ENCODE data around the gene PTPRO. TPM values are rescaled to one million over a fixed set of nuclear protein-coding genes. Genes with fewer than 3 reads are reported as not detected.

PTPRO gene
- 1 to 10 TPM; 1.4 to 1.8 (median 1.6) TPM for total RNA-seq
- 0.20 TPM for polyA plus RNA-seq
- long read RNA-seq, donor 1, partial matches to known transcripts = 0 of 2 reads
- long read RNA-seq, donor 1, other reads (novel, unspliced or antisense) = 0 of 2 reads
- long read RNA-seq, donor 2 = 0 reads
- long read RNA-seq, donor 3, partial matches to known transcripts = 0 of 2 reads
- long read RNA-seq, donor 3, other reads (novel, unspliced or antisense) = 0 of 2 reads
- long read RNA-seq, donor 4, partial matches to known transcripts = 0 of 1 reads
- long read RNA-seq, donor 4, other reads (novel, unspliced or antisense) = 0 of 1 reads

DNA sequence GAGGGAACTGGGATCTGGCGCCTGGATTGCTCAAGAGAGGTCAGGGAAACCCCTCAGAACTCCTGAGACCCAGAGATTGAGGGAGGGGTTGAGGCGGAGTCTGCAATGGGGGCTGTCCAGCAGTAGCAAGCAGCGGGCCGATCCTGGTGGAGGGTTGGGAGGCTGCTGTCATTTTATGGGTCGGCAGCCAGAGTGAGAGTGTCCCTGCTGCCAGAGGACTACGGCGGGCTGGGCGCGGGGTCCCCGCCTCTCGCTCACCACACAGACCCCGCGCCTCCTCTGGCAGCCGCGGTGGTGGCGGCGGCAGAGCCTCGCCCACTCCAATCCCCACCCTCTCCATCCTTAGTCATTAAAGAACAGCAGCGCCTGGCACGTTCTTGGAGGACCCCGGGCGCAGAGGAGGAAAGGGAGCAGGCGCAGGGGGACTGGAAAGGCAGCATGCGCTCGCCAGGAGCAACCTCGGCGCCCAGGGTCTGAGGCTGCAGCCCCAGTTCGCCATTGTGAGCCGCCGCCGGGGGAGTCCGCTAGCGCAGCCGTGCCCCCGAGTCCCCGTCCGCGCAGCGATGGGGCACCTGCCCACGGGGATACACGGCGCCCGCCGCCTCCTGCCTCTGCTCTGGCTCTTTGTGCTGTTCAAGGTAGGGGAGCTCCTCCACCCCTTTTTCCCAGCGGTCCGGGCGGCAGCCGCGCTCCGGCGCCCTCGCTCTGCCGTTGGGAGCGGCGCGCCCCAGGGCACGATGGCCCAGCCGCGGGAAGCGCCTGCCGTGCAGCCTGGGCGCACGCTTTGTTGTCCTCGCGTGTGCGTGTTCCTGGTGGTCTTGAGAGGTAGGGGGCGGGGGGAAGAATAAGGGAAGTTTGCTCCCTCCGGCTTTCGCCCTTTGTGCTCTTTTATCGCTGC lies at the start of gene PTPRO:
PTPRO (plus strand) TSS at position 345 of the 898 bp plus-strand sequence.
- no peaks in the 10 kb centered on the region for H3K9me3 ChIP-seq (ENCODE audit: control insufficient read depth, low read length)
- WGBS = 1% methylated on average over 70 of the region's 70 CpGs
- DNase-seq (peak in 2 of 3 donors; percentile 35 to 56), ATAC-seq (peak; percentile 37 to 45)
- H3K4me1 ChIP-seq (ENCODE audit: control insufficient read depth, insufficient read depth, low read length) = no peaks in the 10 kb centered on the region
- no peak within 1 kb of the TSS for H3K27ac ChIP-seq (ENCODE audit: low read length)
- peak within 1 kb of the TSS; percentile 23 for H3K4me3 ChIP-seq (ENCODE audit: low read length)
- intact Hi-C loops (cut with DNase I) = no loop called here
- no peaks in the 10 kb centered on the region for H3K27me3 ChIP-seq (ENCODE audit: control insufficient read depth, insufficient read depth)

DNA sequence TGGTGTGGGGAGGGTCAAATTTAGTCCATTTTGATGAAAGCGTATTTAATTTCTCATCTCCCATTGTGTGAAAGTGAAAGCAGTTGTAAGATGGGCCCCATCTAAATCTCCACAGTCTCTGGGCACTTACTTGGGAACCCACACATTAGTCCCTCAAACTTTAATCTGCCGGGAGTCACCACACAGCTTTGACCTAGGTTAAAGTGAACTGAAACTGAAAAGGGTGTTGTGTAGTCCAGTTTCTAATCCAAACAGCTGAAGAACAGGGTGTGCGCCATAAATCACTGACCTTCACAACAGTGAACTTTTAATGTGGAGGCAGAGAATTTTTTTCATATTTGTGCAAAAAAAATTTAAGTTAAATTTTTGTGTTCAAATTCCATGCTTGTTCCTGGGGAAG lies 48.4 kb upstream of the PTPRO start:
- intact Hi-C loops (cut with DNase I) = loop anchor here in 2 of 4 donors (10.0 kb wide), 3 partner anchors 251 to 581 kb away; no protein-coding TSS in a partner anchor
- H3K4me3 ChIP-seq (ENCODE audit: low read length) = peak overlapping the region; percentile 8
- no peaks in the 10 kb centered on the region for H3K9me3 ChIP-seq (ENCODE audit: control insufficient read depth, low read length)
- no peak overlapping the region for H3K27ac ChIP-seq (ENCODE audit: low read length)
- H3K4me1 ChIP-seq (ENCODE audit: control insufficient read depth, insufficient read depth, low read length) = peaks cover under 1% of the 10 kb centered on the region
- 76% methylated on average over 3 of the region's 3 CpGs for WGBS
- H3K27me3 ChIP-seq (ENCODE audit: control insufficient read depth, insufficient read depth) = no peaks in the 10 kb centered on the region
- DNase-seq (no peak), ATAC-seq (no peak)

DNA sequence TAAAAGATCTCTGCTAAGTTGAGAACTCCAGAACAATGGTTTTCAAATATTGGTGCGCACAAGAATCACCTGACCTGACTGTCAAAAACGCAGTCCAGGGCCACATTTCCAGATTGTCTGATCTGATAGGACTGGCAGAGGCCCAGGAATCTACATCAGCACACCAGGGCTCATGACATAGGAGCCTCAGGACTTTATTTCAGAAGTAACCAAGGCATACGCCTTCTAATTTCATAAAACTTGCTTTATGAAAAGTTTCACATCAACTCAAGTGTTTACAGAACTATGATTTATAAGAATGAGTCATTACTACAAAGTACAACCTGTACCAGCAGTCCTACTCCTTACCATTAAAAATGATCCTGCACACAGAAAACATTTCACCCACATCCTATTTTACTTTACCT lies 47.7 kb upstream of the PTPRO start:
- no peaks in the 10 kb centered on the region for H3K9me3 ChIP-seq (ENCODE audit: control insufficient read depth, low read length)
- no peak overlapping the region for H3K27ac ChIP-seq (ENCODE audit: low read length)
- no peak for DNase-seq
- ATAC-seq = no peak
- WGBS = 67% methylated on average over 3 of the region's 3 CpGs
- no peaks in the 10 kb centered on the region for H3K27me3 ChIP-seq (ENCODE audit: control insufficient read depth, insufficient read depth)
- intact Hi-C loops (cut with DNase I) = loop anchor here in 2 of 4 donors (10.0 kb wide), 3 partner anchors 250 to 580 kb away; no protein-coding TSS in a partner anchor
- no peak overlapping the region for H3K4me3 ChIP-seq (ENCODE audit: low read length)
- peaks cover 2% of the 10 kb centered on the region for H3K4me1 ChIP-seq (ENCODE audit: control insufficient read depth, insufficient read depth, low read length)

DNA sequence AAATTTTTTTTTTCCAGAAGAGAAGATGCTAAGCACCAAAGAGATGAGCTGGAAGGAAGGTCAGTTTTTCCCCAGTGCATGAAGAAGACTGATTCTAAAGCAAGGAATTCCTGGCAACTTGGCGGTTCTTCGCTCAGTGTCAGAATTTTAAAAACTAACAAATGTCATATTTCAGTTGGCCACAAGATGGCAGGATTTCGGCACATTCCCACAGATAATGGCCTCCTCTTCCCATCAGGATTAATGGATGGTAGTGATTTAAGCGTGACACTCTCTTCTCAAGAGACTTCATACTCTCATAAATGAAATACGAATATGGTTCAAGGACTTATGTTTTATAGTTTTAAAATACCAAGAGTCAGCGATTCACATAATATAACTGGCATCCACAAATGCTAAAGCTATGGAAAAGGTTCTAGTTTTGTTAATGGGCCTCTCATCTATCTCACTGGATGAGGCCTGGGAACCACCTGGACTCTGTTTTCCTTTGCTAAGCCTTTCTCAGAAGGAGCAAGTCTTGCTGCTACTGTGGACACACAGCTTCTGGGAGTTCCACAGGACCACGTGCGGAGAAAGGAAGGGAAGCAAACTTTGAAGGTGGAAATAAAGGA lies 46.1 kb upstream of the PTPRO start:
- Histone ChIP-seq H3K27ac (ENCODE audit: low read length) (no peak overlapping the region), H3K9me3 (ENCODE audit: control insufficient read depth, low read length) (no peaks in the 10 kb centered on the region), H3K4me3 (ENCODE audit: low read length) (no peak overlapping the region), H3K27me3 (ENCODE audit: control insufficient read depth, insufficient read depth) (no peaks in the 10 kb centered on the region), H3K4me1 (ENCODE audit: control insufficient read depth, insufficient read depth, low read length) (peaks cover 2% of the 10 kb centered on the region)
- WGBS = 32% methylated on average over 8 of the region's 8 CpGs
- ATAC-seq (peak; percentile 46 to 58), DNase-seq (no peak)
- intact Hi-C loops (cut with DNase I) = loop anchor here (5.0 to 10.0 kb wide), 5 partner anchors 246 to 579 kb away; no protein-coding TSS in a partner anchor

DNA sequence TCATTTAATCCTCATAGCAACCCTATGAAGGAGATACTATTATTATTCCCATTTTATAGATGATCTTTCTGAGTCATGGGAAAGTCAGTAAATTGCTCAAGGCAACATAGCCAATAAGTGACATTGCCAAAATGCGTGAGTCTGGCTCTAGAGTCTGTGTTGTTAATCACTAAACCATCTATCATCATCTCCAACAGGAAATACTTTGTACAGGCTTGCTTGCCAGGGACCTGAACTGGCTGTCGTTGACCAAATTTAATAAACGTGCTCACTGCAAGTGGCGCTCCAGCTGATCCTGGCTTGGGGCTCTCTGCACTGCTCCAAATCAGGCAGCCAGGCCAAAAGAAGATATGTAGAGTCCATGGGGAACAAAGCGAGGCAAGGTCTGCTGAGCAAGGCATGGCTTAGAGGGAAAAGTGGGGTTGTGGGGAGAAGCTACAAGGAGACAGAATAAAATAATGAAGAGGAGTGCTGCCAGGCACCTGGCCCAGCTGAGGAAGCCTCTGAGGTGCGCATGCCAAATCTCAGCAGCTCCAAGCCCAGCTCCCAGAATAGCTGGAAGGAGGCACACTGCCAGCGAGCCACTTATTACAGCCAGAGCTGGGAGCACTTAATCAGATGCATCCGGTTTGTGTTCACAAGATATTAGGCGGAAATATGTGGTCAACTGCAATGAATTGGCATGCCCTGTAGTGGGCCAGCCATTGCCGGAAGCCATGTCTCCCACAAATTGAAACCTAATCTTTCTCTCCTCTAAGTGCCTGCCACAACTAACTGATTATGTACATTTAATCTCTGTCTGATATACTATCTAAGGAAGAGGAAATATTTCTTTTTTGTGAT lies 43.3 kb upstream of the PTPRO start:
- intact Hi-C loops (cut with DNase I) = loop anchor here (5.0 to 10.0 kb wide), 5 partner anchors 243 to 576 kb away; no protein-coding TSS in a partner anchor
- 9% methylated on average over 10 of the region's 10 CpGs for WGBS
- ATAC-seq (peak; percentile 93), DNase-seq (peak; percentile 78 to 94 (median 89))
- H3K27me3 ChIP-seq (ENCODE audit: control insufficient read depth, insufficient read depth) = no peaks in the 10 kb centered on the region
- H3K27ac ChIP-seq (ENCODE audit: low read length) = no peak overlapping the region
- H3K4me1 ChIP-seq (ENCODE audit: control insufficient read depth, insufficient read depth, low read length) = peaks cover 2% of the 10 kb centered on the region
- H3K9me3 ChIP-seq (ENCODE audit: control insufficient read depth, low read length) = no peaks in the 10 kb centered on the region
- no peak overlapping the region for H3K4me3 ChIP-seq (ENCODE audit: low read length)

DNA sequence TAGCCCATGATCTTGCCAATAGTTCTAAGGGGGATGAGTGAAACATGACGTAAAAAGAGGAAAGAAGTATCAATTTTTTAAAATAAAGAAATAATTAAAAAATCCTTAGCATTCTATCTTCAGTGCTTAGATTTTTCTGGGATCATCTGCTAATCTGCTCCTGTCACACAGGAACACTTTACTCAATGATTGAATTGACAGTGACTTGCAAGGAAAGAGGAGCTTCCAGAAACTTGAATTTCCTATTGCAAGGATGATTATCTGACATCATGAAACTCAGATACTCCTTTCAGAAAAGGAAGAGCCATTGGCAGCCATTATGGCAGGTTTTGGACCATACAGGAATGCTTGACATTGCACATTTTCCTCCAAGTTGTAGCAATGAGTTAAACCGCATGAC lies 41.4 kb upstream of the PTPRO start:
- H3K4me3 ChIP-seq (ENCODE audit: low read length) = no peak overlapping the region
- H3K9me3 ChIP-seq (ENCODE audit: control insufficient read depth, low read length) = no peaks in the 10 kb centered on the region
- intact Hi-C loops (cut with DNase I) = no loop called here
- no peaks in the 10 kb centered on the region for H3K27me3 ChIP-seq (ENCODE audit: control insufficient read depth, insufficient read depth)
- H3K4me1 ChIP-seq (ENCODE audit: control insufficient read depth, insufficient read depth, low read length) = peaks cover 2% of the 10 kb centered on the region
- H3K27ac ChIP-seq (ENCODE audit: low read length) = no peak overlapping the region
- WGBS = 91% methylated on average over 2 of the region's 2 CpGs
- DNase-seq = no peak
- no peak for ATAC-seq

DNA sequence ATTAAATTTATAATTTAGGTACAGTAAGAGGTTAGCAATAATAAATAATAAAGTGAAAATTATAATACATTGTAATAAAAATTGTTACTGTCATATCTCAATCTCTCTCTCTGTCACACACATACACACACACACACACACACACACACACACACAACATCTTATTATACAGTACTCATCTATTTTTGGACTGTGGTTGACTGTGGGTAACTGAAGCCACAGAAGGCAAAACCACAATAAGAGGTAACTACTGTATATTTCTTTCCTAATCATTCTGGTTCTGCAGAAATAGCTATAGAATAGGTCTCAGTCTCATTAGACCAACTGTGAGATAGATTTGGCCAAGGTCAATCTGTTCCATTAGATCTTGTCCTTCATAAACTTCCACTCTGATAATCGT lies 33.1 kb upstream of the PTPRO start:
- no peak for ATAC-seq
- intact Hi-C loops (cut with DNase I) = no loop called here
- Histone ChIP-seq H3K4me3 (ENCODE audit: low read length) (no peak overlapping the region), H3K4me1 (ENCODE audit: control insufficient read depth, insufficient read depth, low read length) (no peaks in the 10 kb centered on the region), H3K27me3 (ENCODE audit: control insufficient read depth, insufficient read depth) (no peaks in the 10 kb centered on the region), H3K9me3 (ENCODE audit: control insufficient read depth, low read length) (no peaks in the 10 kb centered on the region), H3K27ac (ENCODE audit: low read length) (no peak overlapping the region)
- WGBS = 62% methylated on average over 1 of the region's 1 CpG
- no peak for DNase-seq

DNA sequence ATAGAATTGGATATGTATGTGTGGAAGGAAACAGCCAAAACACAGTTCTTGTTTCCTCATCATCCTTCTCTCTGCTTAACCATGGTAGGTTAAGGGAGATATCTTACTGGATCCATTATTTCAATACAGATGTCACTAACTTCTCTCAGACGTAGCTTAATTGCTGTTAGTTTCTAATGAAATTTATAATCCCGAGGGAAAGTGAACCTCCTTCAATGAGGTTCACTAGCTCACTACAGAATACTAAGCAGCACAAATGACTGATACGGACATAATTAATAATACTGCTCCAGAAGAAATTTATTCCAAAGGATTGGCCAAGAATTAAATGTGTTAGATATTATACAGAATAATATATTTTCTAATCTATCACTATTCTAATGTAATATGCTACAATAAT lies 28.6 kb upstream of the PTPRO start:
- 76% methylated on average over 3 of the region's 3 CpGs for WGBS
- no peaks in the 10 kb centered on the region for H3K27me3 ChIP-seq (ENCODE audit: control insufficient read depth, insufficient read depth)
- no peak for DNase-seq
- no peaks in the 10 kb centered on the region for H3K9me3 ChIP-seq (ENCODE audit: control insufficient read depth, low read length)
- no peak overlapping the region for H3K4me3 ChIP-seq (ENCODE audit: low read length)
- intact Hi-C loops (cut with DNase I) = no loop called here
- no peaks in the 10 kb centered on the region for H3K4me1 ChIP-seq (ENCODE audit: control insufficient read depth, insufficient read depth, low read length)
- ATAC-seq = no peak
- no peak overlapping the region for H3K27ac ChIP-seq (ENCODE audit: low read length)

DNA sequence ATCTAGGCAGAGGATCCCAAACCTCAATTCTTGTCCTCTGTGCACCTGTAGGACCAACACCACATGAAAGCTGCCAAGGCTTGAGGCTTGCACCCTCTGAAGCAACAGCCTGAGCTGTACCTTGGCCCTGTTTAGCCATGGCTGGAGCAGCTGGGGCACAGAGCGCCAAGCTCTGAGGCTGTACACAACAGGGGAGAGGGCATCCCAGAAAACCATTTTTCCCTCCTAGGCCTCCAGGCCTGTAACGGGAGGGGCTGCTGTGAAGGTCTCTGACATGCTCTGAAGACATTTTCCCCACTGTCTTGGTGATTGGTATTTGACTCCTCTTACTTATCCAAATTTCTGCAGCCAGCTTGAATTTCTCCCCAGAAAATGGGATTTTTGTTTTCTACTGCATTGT lies 22.4 kb upstream of the PTPRO start:
- intact Hi-C loops (cut with DNase I) = no loop called here
- 82% methylated on average over 2 of the region's 2 CpGs for WGBS
- H3K27ac ChIP-seq (ENCODE audit: low read length) = no peak overlapping the region
- H3K27me3 ChIP-seq (ENCODE audit: control insufficient read depth, insufficient read depth) = no peaks in the 10 kb centered on the region
- no peaks in the 10 kb centered on the region for H3K4me1 ChIP-seq (ENCODE audit: control insufficient read depth, insufficient read depth, low read length)
- ATAC-seq (no peak), DNase-seq (no peak)
- no peak overlapping the region for H3K4me3 ChIP-seq (ENCODE audit: low read length)
- no peaks in the 10 kb centered on the region for H3K9me3 ChIP-seq (ENCODE audit: control insufficient read depth, low read length)

DNA sequence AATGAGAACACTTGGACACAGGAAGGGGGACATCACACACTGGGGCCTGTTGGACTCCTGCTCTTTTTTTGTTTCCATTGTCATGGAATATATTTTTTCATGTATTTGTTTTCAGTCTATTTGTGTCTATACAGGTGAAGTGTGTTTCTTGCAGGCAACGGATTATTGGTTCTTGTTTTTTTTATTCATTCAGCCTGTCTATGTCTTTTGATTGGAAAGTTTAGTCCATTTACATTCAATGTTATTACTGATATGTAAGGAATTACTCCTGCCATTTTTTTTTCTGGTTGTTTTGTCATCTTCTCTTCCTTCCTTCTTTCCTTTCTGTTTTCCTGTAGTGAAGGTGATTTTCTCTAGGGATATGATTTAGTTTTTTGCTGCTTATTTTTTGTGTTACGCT lies 18.0 kb upstream of the PTPRO start:
- 96% methylated on average over 2 of the region's 2 CpGs for WGBS
- ATAC-seq = no peak
- Histone ChIP-seq H3K27ac (ENCODE audit: low read length) (no peak overlapping the region), H3K9me3 (ENCODE audit: control insufficient read depth, low read length) (no peaks in the 10 kb centered on the region), H3K4me1 (ENCODE audit: control insufficient read depth, insufficient read depth, low read length) (no peaks in the 10 kb centered on the region), H3K27me3 (ENCODE audit: control insufficient read depth, insufficient read depth) (no peaks in the 10 kb centered on the region), H3K4me3 (ENCODE audit: low read length) (no peak overlapping the region)
- intact Hi-C loops (cut with DNase I) = no loop called here
- no peak for DNase-seq

Measured in right cardiac atrium (tissue), 5 donors.